GM23338 (cell line): Measurements from ENCODE around the gene ABHD14A. TPM values are rescaled to one million over a fixed set of nuclear protein-coding genes. Genes with fewer than 3 reads are reported as not detected.

Source experiments
- ATAC-seq: fragments of 200-7000 bp; cut with Tn5 transposase; 3 replicates; pipeline ENCODE4 v1.9.1; 2020
- DNase-seq: peaks from one replicate; pipeline ENCODE4 v3.0.0-alpha.2; 2015; ENCODE audit warnings: low spot score
- H2AFZ ChIP-seq: fragments of 200-600 bp; sonication (generic); 2 replicates; pipeline ENCODE4 v1.8.0; 2016; ENCODE audit warnings: antibody characterized with exemption, mild to moderate bottlenecking, moderate library complexity
- H3F3A ChIP-seq: fragments of 200-600 bp; sonication (generic); replicated peaks from 2 replicates; pipeline ENCODE4 v1.8.0; 2017; ENCODE audit warnings: antibody characterized with exemption, mixed run types, low read depth
- H3K27ac ChIP-seq: fragments of 200-600 bp; sonication (generic); 2 replicates; pipeline ENCODE4 v1.6.1; 2016; ENCODE audit warnings: low read depth
- H3K27me3 ChIP-seq: fragments of 200-600 bp; sonication (generic); 2 replicates; pipeline ENCODE4 v1.8.0; 2016; ENCODE audit warnings: mild to moderate bottlenecking, mixed run types, moderate library complexity; ENCODE audit not compliant: insufficient read depth
- H3K36me3 ChIP-seq: fragments of 200-600 bp; sonication (generic); 2 replicates; pipeline ENCODE4 v1.8.0; 2016; ENCODE audit warnings: mild to moderate bottlenecking; ENCODE audit not compliant: insufficient read depth
- H3K4me1 ChIP-seq: fragments of 200-600 bp; sonication (generic); 2 replicates; pipeline ENCODE4 v1.8.0; 2016; ENCODE audit warnings: mild to moderate bottlenecking, moderate library complexity; ENCODE audit not compliant: insufficient read depth
- H3K4me2 ChIP-seq: fragments of 200-600 bp; sonication (generic); 2 replicates; pipeline ENCODE4 v1.7.1; 2017; ENCODE audit warnings: mixed run types
- H3K4me3 ChIP-seq: fragments of 200-600 bp; sonication (generic); 2 replicates; pipeline ENCODE4 v1.6.1; 2016; ENCODE audit warnings: mixed run types
- H3K79me2 ChIP-seq: fragments of 200-600 bp; sonication (generic); replicated peaks from 2 replicates; pipeline ENCODE4 v1.8.0; 2017; ENCODE audit warnings: mild to moderate bottlenecking; ENCODE audit not compliant: insufficient read depth
- H3K9me2 ChIP-seq: fragments of 200-600 bp; sonication (generic); 2 replicates; pipeline ENCODE4 v1.8.0; 2017; ENCODE audit not compliant: insufficient read depth
- H4K20me1 ChIP-seq: fragments of 200-600 bp; sonication (generic); replicated peaks from 2 replicates; pipeline ENCODE4 v1.8.0; 2017; ENCODE audit warnings: mild to moderate bottlenecking; ENCODE audit not compliant: insufficient read depth
- H3K27ac Mint-ChIP-seq: 2 replicates; pipeline ENCODE4 v1.8.0; 2020; ENCODE audit warnings: inconsistent platforms, mild to moderate bottlenecking, moderate library complexity, mixed read lengths
- H3K27me3 Mint-ChIP-seq: 3 replicates; pipeline ENCODE4 v1.8.0; 2022; ENCODE audit warnings: low read depth, mild to moderate bottlenecking, moderate library complexity, mixed read lengths, inconsistent platforms; ENCODE audit not compliant: insufficient read depth, poor library complexity
- H3K36me3 Mint-ChIP-seq: 3 replicates; pipeline ENCODE4 v1.8.0; 2021; ENCODE audit warnings: low read depth, mild to moderate bottlenecking, inconsistent platforms, moderate library complexity, mixed read lengths
- H3K4me1 Mint-ChIP-seq: 3 replicates; pipeline ENCODE4 v1.8.0; 2020; ENCODE audit warnings: mild to moderate bottlenecking, inconsistent platforms, mixed read lengths
- H3K4me3 Mint-ChIP-seq: 3 replicates; pipeline ENCODE4 v1.8.0; 2021; ENCODE audit warnings: moderate library complexity, mild to moderate bottlenecking, inconsistent platforms, mixed read lengths
- H3K9me3 Mint-ChIP-seq: 3 replicates; pipeline ENCODE4 v1.8.0; 2020; ENCODE audit warnings: moderate library complexity, mild to moderate bottlenecking, inconsistent platforms, mixed read lengths
- EZH2phosphoT487 ChIP-seq: fragments of 200-600 bp; sonication (generic); IDR thresholded peaks from one replicate; pipeline ENCODE4 v1.8.1; 2018; ENCODE audit warnings: antibody characterized with exemption; ENCODE audit not compliant: unreplicated experiment
- JUNB ChIP-seq: IDR thresholded peaks from one replicate; pipeline ENCODE4 v1.6.1; 2016; ENCODE audit warnings: antibody characterized with exemption; ENCODE audit not compliant: unreplicated experiment
- NANOG ChIP-seq: IDR thresholded peaks from 2 replicates; pipeline ENCODE4 v1.6.1; 2016; ENCODE audit warnings: antibody characterized with exemption, borderline replicate concordance
- STAT1 ChIP-seq: IDR thresholded peaks from one replicate; pipeline ENCODE4 v1.6.1; 2016; ENCODE audit warnings: antibody characterized with exemption; ENCODE audit not compliant: unreplicated experiment
- ZNF114 ChIP-seq: fragments of 250-450 bp; sonication (Bioruptor Pico); IDR thresholded peaks from 2 replicates; pipeline ENCODE4 v1.5.0; 2020; ENCODE audit warnings: mild to moderate bottlenecking, moderate library complexity
- ZNF331 ChIP-seq: fragments of 250-450 bp; sonication (Bioruptor Pico); IDR thresholded peaks from 2 replicates; pipeline ENCODE4 v1.5.0; 2020; ENCODE audit warnings: low read depth, mild to moderate bottlenecking, moderate library complexity
- polyA plus RNA-seq: library from polyadenylated mRNA; unstranded; fragments of >200 nt; fragmentation: Nextera tagmentation; extraction: Ambion mirVana; gene quantifications from 2 replicates; pipeline ENCODE4 v1.2.1, GENCODE V29; 2016
- total RNA-seq: library from RNA; depleted of rRNA; stranded (reverse); fragments of >200 nt; shearing (Covaris generic); gene quantifications from 2 replicates; pipeline ENCODE4 v1.2.3, GENCODE V29; 2014
- TF ChIP-seq, protein P1 (sequence below), 2 experiments: fragments of 200-600 bp in 1 of 2; sonication (generic) in 1 of 2; conservative IDR thresholded peaks; 2 replicates each; pipeline versions ENCODE4 v1.5.1 to v1.6.1; 2016 to 2017; ENCODE audit warnings: antibody characterized with exemption in 2 of 2, low read depth in 2 of 2, mild to moderate bottlenecking in 2 of 2, moderate library complexity in 1 of 2
- TF ChIP-seq, protein P2 (sequence below): IDR thresholded peaks from 2 replicates; pipeline ENCODE4 v1.6.1; 2016; ENCODE audit warnings: antibody characterized with exemption

The ABHD14A gene
- total and polyA plus RNA-seq, 2 experiments from 2014 or later: 7.8 to 12.7 TPM

DNA sequence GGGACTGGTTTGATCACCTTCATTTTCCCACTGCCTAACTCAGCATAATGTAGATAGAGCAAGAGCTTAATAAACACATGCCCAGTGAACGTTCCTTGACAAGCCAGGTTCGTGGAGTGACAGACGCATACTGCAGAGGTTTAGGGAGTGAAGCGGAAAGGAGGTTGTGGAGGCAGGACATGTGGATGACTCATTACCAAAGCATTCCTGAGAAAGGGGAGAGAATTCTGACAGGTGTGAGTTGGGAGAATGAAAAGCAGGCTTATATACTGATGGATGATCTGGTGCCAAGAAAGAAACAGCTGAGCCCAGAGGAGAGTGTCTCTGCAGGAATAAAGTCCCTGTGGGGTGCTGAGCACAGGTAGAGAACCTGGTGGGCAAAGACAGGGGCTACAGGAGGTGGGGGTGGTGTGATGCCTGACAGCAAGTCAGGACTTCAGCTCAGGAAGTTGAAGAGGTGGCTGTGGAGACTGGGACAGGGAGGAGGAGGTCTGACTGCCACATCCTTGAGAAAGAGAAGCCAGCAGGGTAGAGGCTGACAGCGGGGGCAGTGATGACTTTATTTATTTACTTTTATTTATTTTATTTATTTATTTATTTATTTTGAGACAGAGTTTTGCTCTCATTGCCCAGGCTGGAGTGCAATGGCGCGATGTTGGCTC lies 23.2 kb downstream of the ABHD14A start:
- H3K9me2 ChIP-seq: no peaks in the 10 kb centered on the region
- H3K36me3 ChIP-seq: peaks cover 22% of the 10 kb centered on the region
- TF ChIP-seq ZNF331 (CRISPR knock-in tag): no peak
- 0 out of 2 replicates have a peak overlapping the region, but pooled peaks have one; percentile 36 for H3K4me2 ChIP-seq
- peaks cover 4% of the 10 kb centered on the region; the same call in 1 of the 3 replicates for H3K9me3 Mint-ChIP-seq
- no peak overlapping the region for H2AFZ ChIP-seq
- peak; percentile 62 for DNase-seq
- H3K4me3 ChIP-seq: no peak overlapping the region
- no peak overlapping the region for H3K27ac ChIP-seq
- peaks cover 28% of the 10 kb centered on the region for H3K36me3 Mint-ChIP-seq
- ATAC-seq: no peak
- peaks cover 28% of the 10 kb centered on the region for H3K27me3 Mint-ChIP-seq
- peaks cover 18% of the 10 kb centered on the region for H3K79me2 ChIP-seq
- peaks cover 26% of the 10 kb centered on the region for H3F3A ChIP-seq
- H3K27me3 ChIP-seq: no peaks in the 10 kb centered on the region
- H3K27ac Mint-ChIP-seq: no peak overlapping the region
- H3K4me1 Mint-ChIP-seq: peaks cover 36% of the 10 kb centered on the region
- H3K4me1 ChIP-seq: peaks cover 33% of the 10 kb centered on the region
- H4K20me1 ChIP-seq: peaks cover 8% of the 10 kb centered on the region; the same call in 1 of the 2 replicates
- H3K4me3 Mint-ChIP-seq: no peak overlapping the region; the same call in 2 of the 3 replicates

DNA sequence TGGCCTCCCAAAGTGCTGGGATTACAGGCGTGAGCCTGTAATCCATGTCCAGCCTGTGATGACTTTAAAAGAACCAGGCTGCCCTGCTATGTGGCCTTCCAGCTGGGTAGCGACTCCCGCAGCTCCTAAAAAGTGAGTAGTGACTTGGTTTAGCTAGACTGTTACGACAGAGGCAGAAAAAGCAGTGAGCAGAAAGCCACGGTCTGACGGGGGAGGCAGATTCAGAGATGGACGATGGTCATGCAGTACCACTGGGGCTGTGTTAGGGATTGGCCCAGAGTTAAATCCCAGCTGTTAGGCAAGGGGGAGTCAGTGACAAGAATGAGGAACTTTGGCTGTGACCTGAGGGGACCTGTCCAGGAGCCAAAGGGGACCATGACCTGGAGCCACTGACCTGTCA lies 23.9 kb downstream of the ABHD14A start:
- TF ChIP-seq EZH2phosphoT487 (no peak), JUNB (no peak), ZNF114 (CRISPR knock-in tag) (no peak), STAT1 (no peak), NANOG (no peak)
- TF ChIP-seq, protein P1, sequence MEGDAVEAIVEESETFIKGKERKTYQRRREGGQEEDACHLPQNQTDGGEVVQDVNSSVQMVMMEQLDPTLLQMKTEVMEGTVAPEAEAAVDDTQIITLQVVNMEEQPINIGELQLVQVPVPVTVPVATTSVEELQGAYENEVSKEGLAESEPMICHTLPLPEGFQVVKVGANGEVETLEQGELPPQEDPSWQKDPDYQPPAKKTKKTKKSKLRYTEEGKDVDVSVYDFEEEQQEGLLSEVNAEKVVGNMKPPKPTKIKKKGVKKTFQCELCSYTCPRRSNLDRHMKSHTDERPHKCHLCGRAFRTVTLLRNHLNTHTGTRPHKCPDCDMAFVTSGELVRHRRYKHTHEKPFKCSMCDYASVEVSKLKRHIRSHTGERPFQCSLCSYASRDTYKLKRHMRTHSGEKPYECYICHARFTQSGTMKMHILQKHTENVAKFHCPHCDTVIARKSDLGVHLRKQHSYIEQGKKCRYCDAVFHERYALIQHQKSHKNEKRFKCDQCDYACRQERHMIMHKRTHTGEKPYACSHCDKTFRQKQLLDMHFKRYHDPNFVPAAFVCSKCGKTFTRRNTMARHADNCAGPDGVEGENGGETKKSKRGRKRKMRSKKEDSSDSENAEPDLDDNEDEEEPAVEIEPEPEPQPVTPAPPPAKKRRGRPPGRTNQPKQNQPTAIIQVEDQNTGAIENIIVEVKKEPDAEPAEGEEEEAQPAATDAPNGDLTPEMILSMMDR (conservative IDR thresholded peaks at IDR 0.05; ENCODE audit: low read depth in 2 of 2): no peak
- TF ChIP-seq, protein P2, sequence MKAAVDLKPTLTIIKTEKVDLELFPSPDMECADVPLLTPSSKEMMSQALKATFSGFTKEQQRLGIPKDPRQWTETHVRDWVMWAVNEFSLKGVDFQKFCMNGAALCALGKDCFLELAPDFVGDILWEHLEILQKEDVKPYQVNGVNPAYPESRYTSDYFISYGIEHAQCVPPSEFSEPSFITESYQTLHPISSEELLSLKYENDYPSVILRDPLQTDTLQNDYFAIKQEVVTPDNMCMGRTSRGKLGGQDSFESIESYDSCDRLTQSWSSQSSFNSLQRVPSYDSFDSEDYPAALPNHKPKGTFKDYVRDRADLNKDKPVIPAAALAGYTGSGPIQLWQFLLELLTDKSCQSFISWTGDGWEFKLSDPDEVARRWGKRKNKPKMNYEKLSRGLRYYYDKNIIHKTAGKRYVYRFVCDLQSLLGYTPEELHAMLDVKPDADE: no peak
- Histone ChIP-seq H3K4me1 (peaks cover 30% of the 10 kb centered on the region), H3K4me2 (no peak overlapping the region), H3K27me3 (no peaks in the 10 kb centered on the region), H3K36me3 (peaks cover 15% of the 10 kb centered on the region), H4K20me1 (peaks cover 8% of the 10 kb centered on the region; the same call in 1 of the 2 replicates), H3K9me2 (no peaks in the 10 kb centered on the region), H3K79me2 (peaks cover 18% of the 10 kb centered on the region), H3K27ac (no peak overlapping the region), H3K4me3 (no peak overlapping the region), H2AFZ (no peak overlapping the region), H3F3A (peaks cover 20% of the 10 kb centered on the region)
- no peak overlapping the region for H3K27ac Mint-ChIP-seq
- H3K9me3 Mint-ChIP-seq: peaks cover 4% of the 10 kb centered on the region; the same call in 1 of the 3 replicates
- peaks cover 21% of the 10 kb centered on the region for H3K36me3 Mint-ChIP-seq
- ATAC-seq: no peak
- H3K4me3 Mint-ChIP-seq: no peak overlapping the region
- peaks cover 31% of the 10 kb centered on the region for H3K27me3 Mint-ChIP-seq
- peaks cover 41% of the 10 kb centered on the region for H3K4me1 Mint-ChIP-seq
- DNase-seq: no peak
